NT2/D1 (cell line): ENCODE measurements around the gene ADGRA3.

ENCODE experiments used
- SUZ12 ChIP-seq: IDR thresholded peaks from 2 replicates; pipeline ENCODE4 v1.6.1; 2011; ENCODE audit not compliant: insufficient read length, insufficient read depth; ENCODE audit errors: extremely low read depth
- YY1 ChIP-seq: IDR thresholded peaks from 2 replicates; pipeline ENCODE4 v1.6.1; 2011; ENCODE audit not compliant: insufficient read length, insufficient read depth
- ZNF274 ChIP-seq: IDR thresholded peaks from 2 replicates; pipeline ENCODE4 v1.6.1; 2011; ENCODE audit warnings: mild to moderate bottlenecking, low read depth, low read length

- no peak for TF ChIP-seq SUZ12
- TF ChIP-seq YY1 = no peak
- TF ChIP-seq ZNF274 = no peak
These were observed 14.8 kb downstream of the ADGRA3 start for GRCh38 chr4:22500831-22501714.
